Hepatocyte (in vitro differentiated cells): ENCODE data around the gene ABR. TPM values are rescaled to one million over a fixed set of nuclear protein-coding genes. Genes with fewer than 3 reads are reported as not detected.

Experiments
- DNase-seq: peaks from one replicate; pipeline ENCODE4 v3.0.0-alpha.2; 2016; ENCODE audit warnings: low spot score
- H2AFZ ChIP-seq: fragments of 200-600 bp; sonication (generic); 2 replicates; pipeline ENCODE4 v1.6.0; 2016; ENCODE audit warnings: antibody characterized with exemption, mild to moderate bottlenecking
- H3K27ac ChIP-seq: fragments of 200-600 bp; sonication (generic); 2 replicates; pipeline ENCODE4 v1.5.1; 2016; ENCODE audit warnings: mild to moderate bottlenecking
- H3K27me3 ChIP-seq: fragments of 200-600 bp; sonication (generic); 2 replicates; pipeline ENCODE4 v1.6.1; 2016
- H3K36me3 ChIP-seq: fragments of 200-600 bp; sonication (generic); replicated peaks from 2 replicates; pipeline ENCODE4 v1.5.1; 2016; ENCODE audit warnings: low read depth; ENCODE audit not compliant: insufficient read depth
- H3K4me1 ChIP-seq: fragments of 200-600 bp; sonication (generic); 2 replicates; pipeline ENCODE4 v1.5.1; 2016; ENCODE audit warnings: mild to moderate bottlenecking, moderate library complexity; ENCODE audit not compliant: insufficient read depth
- H3K4me2 ChIP-seq: fragments of 200-600 bp; sonication (generic); 2 replicates; pipeline ENCODE4 v1.6.0; 2016
- H3K4me3 ChIP-seq: fragments of 200-600 bp; sonication (generic); 2 replicates; pipeline ENCODE4 v1.5.1; 2016; ENCODE audit warnings: mild to moderate bottlenecking
- H3K79me2 ChIP-seq: fragments of 200-600 bp; sonication (generic); 2 replicates; pipeline ENCODE4 v1.6.0; 2017; ENCODE audit warnings: mild to moderate bottlenecking
- H3K9me2 ChIP-seq: fragments of 200-600 bp; sonication (generic); replicated peaks from 2 replicates; pipeline ENCODE4 v1.6.0; 2017; ENCODE audit warnings: mild to moderate bottlenecking; ENCODE audit not compliant: insufficient read depth
- H3K9me3 ChIP-seq: fragments of 200-600 bp; sonication (generic); 2 replicates; pipeline ENCODE4 v1.5.1; 2016; ENCODE audit warnings: low read depth, mild to moderate bottlenecking
- H4K20me1 ChIP-seq: fragments of 200-600 bp; sonication (generic); 2 replicates; pipeline ENCODE4 v1.6.0; 2016; ENCODE audit warnings: mild to moderate bottlenecking; ENCODE audit not compliant: insufficient read depth, poor library complexity, severe bottlenecking
- CTCF ChIP-seq: fragments of 200-600 bp; sonication (generic); IDR thresholded peaks from 2 replicates; pipeline ENCODE4 v1.5.1; 2016; ENCODE audit warnings: antibody characterized with exemption, mild to moderate bottlenecking; ENCODE audit not compliant: poor library complexity
- EZH2 ChIP-seq: fragments of 200-600 bp; sonication (generic); IDR thresholded peaks from 2 replicates; pipeline ENCODE4 v1.6.1; 2016; ENCODE audit warnings: antibody characterized with exemption, mild to moderate bottlenecking, borderline replicate concordance
- EZH2phosphoT487 ChIP-seq: fragments of 200-600 bp; sonication (generic); IDR thresholded peaks from one replicate; pipeline ENCODE4 v1.6.1; 2018; ENCODE audit warnings: antibody characterized with exemption, mild to moderate bottlenecking, low read depth, moderate library complexity; ENCODE audit not compliant: unreplicated experiment, severe bottlenecking
- WGBS: methylation state at CpG from one replicate; pipeline ENCODE4 v1.1.6; 2016; ENCODE audit warnings: low lambda C conversion rate; ENCODE audit errors: missing lambda C conversion rate; 5-methylcytosine and 5-hydroxymethylcytosine counted together
- polyA plus RNA-seq: library from polyadenylated mRNA; unstranded; fragments of >200 nt; fragmentation: Nextera tagmentation; extraction: Ambion mirVana; gene quantifications from 2 replicates; pipeline ENCODE4 v1.2.1, GENCODE V29; 2016
- total RNA-seq: library from RNA; depleted of rRNA; stranded (reverse); fragments of >200 nt; gene quantifications from 2 replicates; pipeline ENCODE4 v1.2.3, GENCODE V29; 2014

ABR gene
- total and polyA plus RNA-seq, 2 experiments from 2014 or later = 26.8 to 51.5 TPM

- Histone ChIP-seq H3K4me3 (no peak overlapping the region), H2AFZ (no peak overlapping the region)
Observed at GRCh38 chr17:1182811-1183170, 3.0 kb upstream of the ABR start.

GRCh38 chr17:1181753-1182137 lies 2.0 kb upstream of the ABR start:
- Histone ChIP-seq H3K4me1 (peaks cover 9% of the 10 kb centered on the region), H3K79me2 (peaks cover 5% of the 10 kb centered on the region), H4K20me1 (no peaks in the 10 kb centered on the region), H3K4me3 (no peak overlapping the region), H3K27ac (no peak overlapping the region), H3K27me3 (peaks cover 8% of the 10 kb centered on the region), H3K9me2 (no peaks in the 10 kb centered on the region), H2AFZ (no peak overlapping the region), H3K4me2 (no peak overlapping the region), H3K36me3 (no peaks in the 10 kb centered on the region), H3K9me3 (no peaks in the 10 kb centered on the region)
- no peak for DNase-seq
- TF ChIP-seq EZH2 (no peak), EZH2phosphoT487 (no peak), CTCF (no peak)
- 47% methylated on average over 14 of the region's 14 CpGs for WGBS

More at GRCh38 chr17:1182811-1183170, 3.0 kb upstream of the ABR start:
- Histone ChIP-seq H3K79me2 (peaks cover 4% of the 10 kb centered on the region), H3K27ac (no peak overlapping the region), H3K9me2 (no peaks in the 10 kb centered on the region), H3K4me2 (no peak overlapping the region), H3K9me3 (no peaks in the 10 kb centered on the region), H3K36me3 (no peaks in the 10 kb centered on the region), H3K27me3 (peaks cover 8% of the 10 kb centered on the region), H3K4me1 (peaks cover 3% of the 10 kb centered on the region), H4K20me1 (no peaks in the 10 kb centered on the region)
- 57% methylated on average over 11 of the region's 11 CpGs for WGBS
- TF ChIP-seq EZH2phosphoT487 (no peak), CTCF (no peak), EZH2 (no peak)
- DNase-seq = no peak

GRCh38 chr17:1180958-1181752 lies 1.4 kb upstream of the ABR start:
- DNase-seq = no peak
- 49% methylated on average over 21 of the region's 23 CpGs for WGBS
- peaks cover 5% of the 10 kb centered on the region for H3K79me2 ChIP-seq
- H3K4me2 ChIP-seq = no peak overlapping the region
- no peak overlapping the region for H2AFZ ChIP-seq
- no peaks in the 10 kb centered on the region for H3K36me3 ChIP-seq
- TF ChIP-seq EZH2 (no peak), CTCF (no peak), EZH2phosphoT487 (no peak)
- H3K9me2 ChIP-seq = no peaks in the 10 kb centered on the region
- H4K20me1 ChIP-seq = no peaks in the 10 kb centered on the region
- no peak overlapping the region for H3K27ac ChIP-seq
- no peak overlapping the region for H3K4me3 ChIP-seq
- H3K4me1 ChIP-seq = peaks cover 9% of the 10 kb centered on the region
- H3K27me3 ChIP-seq = peaks cover 8% of the 10 kb centered on the region
- no peaks in the 10 kb centered on the region for H3K9me3 ChIP-seq
